HepG2 (cell line): Measurements from ENCODE around the gene PGPEP1. TPM values are rescaled to one million over a fixed set of nuclear protein-coding genes. Genes with fewer than 3 reads are reported as not detected.
A peak's percentile ranks its signal among the peaks of the same experiment; 100 is the strongest.

Experiments used
- ATM ChIP-seq: fragments of 450-650 bp; IDR thresholded peaks from 2 replicates; pipeline ENCODE4 v1.7.1; 2017; ENCODE audit warnings: mild to moderate bottlenecking, borderline replicate concordance
- EED ChIP-seq: sonication (generic); formaldehyde crosslinking; IDR thresholded peaks from 2 replicates; pipeline ENCODE4 v1.5.0; 2020; ENCODE audit warnings: mild to moderate bottlenecking, missing genetic modification reagents
- EP300 ChIP-seq, 3 experiments: sonication (generic) in 1 of 3; formaldehyde crosslinking in 1 of 3; IDR thresholded peaks; 2 replicates each; pipeline versions ENCODE4 v1.5.1 to v1.6.1; 2011 to 2020; ENCODE audit warnings: low read depth in 2 of 3, low read length in 2 of 3, borderline replicate concordance in 1 of 3, improper control_type of control experiment in 1 of 3, mild to moderate bottlenecking in 1 of 3, missing genetic modification reagents in 1 of 3, moderate library complexity in 1 of 3
- GATAD2A ChIP-seq: IDR thresholded peaks from 2 replicates; pipeline ENCODE4 v1.6.1; 2016
- MLLT10 ChIP-seq: sonication (generic); formaldehyde crosslinking; IDR thresholded peaks from 2 replicates; pipeline ENCODE4 v1.4.0; 2020; ENCODE audit warnings: missing genetic modification reagents
- NFE2L1 ChIP-seq: sonication (generic); formaldehyde crosslinking; IDR thresholded peaks from 2 replicates; pipeline ENCODE4 v1.4.0; 2020; ENCODE audit warnings: missing genetic modification reagents, mild to moderate bottlenecking, borderline replicate concordance
- NFE2L2 ChIP-seq: fragments of 150-350 bp; IDR thresholded peaks from 2 replicates; pipeline ENCODE4 v1.6.1; 2014; ENCODE audit warnings: low read length
- PAX8 ChIP-seq: sonication (generic); formaldehyde crosslinking; IDR thresholded peaks from 2 replicates; pipeline ENCODE4 v1.8.0; 2022; ENCODE audit warnings: mild to moderate bottlenecking, missing genetic modification reagents, borderline replicate concordance
- PTBP1 ChIP-seq: fragments of 200-400 bp; formaldehyde crosslinking; IDR thresholded peaks from 2 replicates; pipeline ENCODE4 v1.6.1; 2018; ENCODE audit warnings: low read length, low read depth; ENCODE audit not compliant: poor library complexity, severe bottlenecking
- RFXANK ChIP-seq: IDR thresholded peaks from 2 replicates; pipeline ENCODE4 v1.6.1; 2016
- SIN3A ChIP-seq: IDR thresholded peaks from 2 replicates; pipeline ENCODE4 v1.6.1; 2011; ENCODE audit warnings: low read depth, mild to moderate bottlenecking, control low read depth, low read length, borderline replicate concordance
- SOX13 ChIP-seq, 3 experiments: fragments of 450-650 bp in 1 of 3; sonication (generic) in 1 of 3; formaldehyde crosslinking in 1 of 3; IDR thresholded peaks in 2 of 3; conservative IDR thresholded peaks in 1 of 3; 2 replicates each; pipeline versions ENCODE4 v1.5.0 to v1.6.1; 2016 to 2020; ENCODE audit warnings: antibody characterized with exemption in 1 of 3, mild to moderate bottlenecking in 1 of 3, missing compliant biosample characterization in 1 of 3, missing genetic modification reagents in 1 of 3, moderate library complexity in 1 of 3
- TARDBP ChIP-seq: sonication (generic); formaldehyde crosslinking; IDR thresholded peaks from 2 replicates; pipeline ENCODE4 v1.8.0; 2022; ENCODE audit warnings: mild to moderate bottlenecking, missing genetic modification reagents
- TCF12 ChIP-seq, 2 experiments: fragments of 450-650 bp in 1 of 2; sonication (generic) in 1 of 2; formaldehyde crosslinking in 1 of 2; IDR thresholded peaks; 2 replicates each; pipeline versions ENCODE4 v1.6.1 to v1.8.0; 2017 to 2022; ENCODE audit warnings: antibody characterized with exemption in 1 of 2, mild to moderate bottlenecking in 1 of 2, missing genetic modification reagents in 1 of 2, moderate library complexity in 1 of 2
- ZMYM3 ChIP-seq: sonication (generic); formaldehyde crosslinking; IDR thresholded peaks from 2 replicates; pipeline ENCODE4 v1.5.1; 2020; ENCODE audit warnings: mild to moderate bottlenecking, missing genetic modification reagents
- ZNF251 ChIP-seq: sonication (generic); formaldehyde crosslinking; IDR thresholded peaks from 2 replicates; pipeline ENCODE4 v1.9.0; 2021; ENCODE audit warnings: mild to moderate bottlenecking, missing genetic modification reagents
- ZNF333 ChIP-seq: sonication (generic); formaldehyde crosslinking; IDR thresholded peaks from 2 replicates; pipeline ENCODE4 v1.4.0; 2020; ENCODE audit warnings: mild to moderate bottlenecking, missing genetic modification reagents, borderline replicate concordance
- ZNF564 ChIP-seq: sonication (generic); formaldehyde crosslinking; IDR thresholded peaks from 2 replicates; pipeline ENCODE4 v1.8.1; 2023; ENCODE audit warnings: mild to moderate bottlenecking, missing genetic modification reagents
- ZNF749 ChIP-seq: sonication (generic); formaldehyde crosslinking; IDR thresholded peaks from 2 replicates; pipeline ENCODE4 v1.8.0; 2022; ENCODE audit warnings: mild to moderate bottlenecking, missing genetic modification reagents, moderate library complexity, borderline replicate concordance
- ZSCAN31 ChIP-seq: sonication (generic); formaldehyde crosslinking; IDR thresholded peaks from 2 replicates; pipeline ENCODE4 v1.5.0; 2020; ENCODE audit warnings: low read depth, mild to moderate bottlenecking, missing genetic modification reagents
- polyA plus RNA-seq, 8 experiments: library from polyadenylated mRNA; depleted of rRNA in 3 of 8; stranded (reverse) in 7 of 8; unstranded in 1 of 8; fragments of >200 nt; fragmentation: Illumina TruSeq in 4 of 8; extraction: Trizol in 4 of 8; gene quantifications; 2 replicates each; pipeline versions ENCODE4 v1.2.1 to v1.2.3, GENCODE V29; 2011 to 2016; ENCODE audit warnings: low read depth in 4 of 8, missing spikeins in 1 of 8, mixed read lengths in 1 of 8; ENCODE audit not compliant: insufficient read depth in 1 of 8
- total RNA-seq, 5 experiments: library from RNA; depleted of rRNA; stranded (reverse); fragments of >200 nt; fragmentation: Illumina TruSeq; extraction: Trizol; gene quantifications; 2 replicates each; pipeline ENCODE4 v1.2.3, GENCODE V29; 2016; ENCODE audit warnings: low read depth in 1 of 5
- TF ChIP-seq, protein P1 (sequence below): sonication (generic); formaldehyde crosslinking; IDR thresholded peaks from 2 replicates; pipeline ENCODE4 v1.4.0; 2020; ENCODE audit warnings: mild to moderate bottlenecking, missing genetic modification reagents
- TF ChIP-seq, protein P2 (sequence below): sonication (generic); formaldehyde crosslinking; IDR thresholded peaks from 2 replicates; pipeline ENCODE4 v1.4.0; 2020; ENCODE audit warnings: missing genetic modification reagents
- TF ChIP-seq, protein P3 (sequence below): sonication (generic); formaldehyde crosslinking; IDR thresholded peaks from 2 replicates; pipeline ENCODE4; 2020; ENCODE audit warnings: missing genetic modification reagents, mild to moderate bottlenecking, borderline replicate concordance

The PGPEP1 gene
- total and polyA plus RNA-seq, 2 of the 13 experiments (the other 11 are each of a cell fraction or from before 2014, with no cell fraction given), result 53.1 to 56.6 TPM

DNA sequence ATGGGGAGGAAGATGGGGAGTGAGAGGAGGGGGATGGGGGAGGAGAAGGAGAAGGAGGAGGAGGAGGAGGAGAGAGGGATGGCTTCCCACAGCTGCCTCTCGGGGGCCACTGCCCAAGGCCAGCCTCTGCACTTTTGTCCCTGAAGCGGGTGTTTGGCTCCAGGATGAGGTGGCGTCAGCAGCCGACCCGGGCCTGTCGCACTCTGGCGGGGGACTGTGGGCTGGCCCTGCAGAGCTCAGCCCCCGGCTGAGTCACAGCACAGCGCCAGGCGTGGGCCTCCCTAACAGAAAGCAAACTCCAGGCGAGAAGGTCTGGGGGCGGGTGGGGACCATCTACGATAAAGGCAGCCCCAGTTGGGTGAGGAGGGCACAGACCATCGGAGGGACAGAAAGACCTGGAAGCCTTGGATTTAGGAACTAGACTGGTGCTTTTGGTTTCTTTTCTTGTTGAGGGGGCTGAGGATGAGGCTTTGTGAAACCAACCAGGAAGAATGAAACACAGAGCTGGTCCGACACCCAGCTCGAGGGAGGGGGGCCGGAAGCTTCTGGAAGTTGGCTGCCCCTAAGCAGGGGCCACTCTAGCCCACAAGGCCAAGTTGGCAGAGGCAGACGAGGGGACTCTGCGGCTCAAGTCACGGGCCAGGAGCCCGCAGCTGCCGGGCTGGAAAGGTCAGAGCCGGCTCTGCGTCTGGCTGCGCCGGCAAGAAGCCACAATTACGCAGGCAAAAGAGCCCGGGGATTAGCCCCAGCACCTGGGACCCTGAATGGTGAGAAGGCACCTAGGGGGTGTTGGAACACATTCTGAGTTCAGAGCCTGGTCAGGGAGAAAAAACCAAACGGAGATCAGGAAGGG, 35.7 kb upstream of the PGPEP1 start (continued):
- TF ChIP-seq, protein P1, sequence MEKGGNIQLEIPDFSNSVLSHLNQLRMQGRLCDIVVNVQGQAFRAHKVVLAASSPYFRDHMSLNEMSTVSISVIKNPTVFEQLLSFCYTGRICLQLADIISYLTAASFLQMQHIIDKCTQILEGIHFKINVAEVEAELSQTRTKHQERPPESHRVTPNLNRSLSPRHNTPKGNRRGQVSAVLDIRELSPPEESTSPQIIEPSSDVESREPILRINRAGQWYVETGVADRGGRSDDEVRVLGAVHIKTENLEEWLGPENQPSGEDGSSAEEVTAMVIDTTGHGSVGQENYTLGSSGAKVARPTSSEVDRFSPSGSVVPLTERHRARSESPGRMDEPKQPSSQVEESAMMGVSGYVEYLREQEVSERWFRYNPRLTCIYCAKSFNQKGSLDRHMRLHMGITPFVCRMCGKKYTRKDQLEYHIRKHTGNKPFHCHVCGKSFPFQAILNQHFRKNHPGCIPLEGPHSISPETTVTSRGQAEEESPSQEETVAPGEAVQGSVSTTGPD, result no peak
- TF ChIP-seq RFXANK (CRISPR knock-in tag) (no peak), ZNF749 (no peak), TARDBP (CRISPR knock-in tag) (peak; percentile 79; the same call in 1 of the 2 replicates), ZNF564 (CRISPR knock-in tag) (peak; percentile 84), EED (CRISPR knock-in tag) (no peak; the same call in 1 of the 2 replicates), SIN3A (peak; percentile 69; the same call in 1 of the 2 replicates), MLLT10 (no peak), NFE2L1 (CRISPR knock-in tag) (no peak), ZNF333 (CRISPR knock-in tag) (no peak), SOX13 (IDR thresholded peaks at IDR 0.05) (no peak), SOX13 (CRISPR knock-in tag; conservative IDR thresholded peaks at IDR 0.05 in 1 of 2, IDR thresholded peaks at IDR 0.05 in 1 of 2) (peak in 1 of 2 experiments; percentile 13; a peak in 2 of 4 replicates), PAX8 (0 out of 2 replicates have a peak, but pooled peaks have one; percentile 85), NFE2L2 (no peak), ZSCAN31 (peak; percentile 73; the same call in 1 of the 2 replicates), EP300 (IDR thresholded peaks at IDR 0.05; ENCODE audit: low read depth in 2 of 2, low read length in 2 of 2) (peak in 1 of 2 experiments; percentile 35; a peak in 1 of 4 replicates), EP300 (CRISPR knock-in tag; IDR thresholded peaks at IDR 0.05; ENCODE audit: borderline replicate concordance) (no peak), ZMYM3 (CRISPR knock-in tag) (peak; percentile 91), ZNF251 (CRISPR knock-in tag) (no peak), PTBP1 (no peak), GATAD2A (peak; percentile 71), ATM (no peak), TCF12 (IDR thresholded peaks at IDR 0.05) (no peak), TCF12 (CRISPR knock-in tag; IDR thresholded peaks at IDR 0.05) (peak; percentile 88)
- TF ChIP-seq, protein P2, sequence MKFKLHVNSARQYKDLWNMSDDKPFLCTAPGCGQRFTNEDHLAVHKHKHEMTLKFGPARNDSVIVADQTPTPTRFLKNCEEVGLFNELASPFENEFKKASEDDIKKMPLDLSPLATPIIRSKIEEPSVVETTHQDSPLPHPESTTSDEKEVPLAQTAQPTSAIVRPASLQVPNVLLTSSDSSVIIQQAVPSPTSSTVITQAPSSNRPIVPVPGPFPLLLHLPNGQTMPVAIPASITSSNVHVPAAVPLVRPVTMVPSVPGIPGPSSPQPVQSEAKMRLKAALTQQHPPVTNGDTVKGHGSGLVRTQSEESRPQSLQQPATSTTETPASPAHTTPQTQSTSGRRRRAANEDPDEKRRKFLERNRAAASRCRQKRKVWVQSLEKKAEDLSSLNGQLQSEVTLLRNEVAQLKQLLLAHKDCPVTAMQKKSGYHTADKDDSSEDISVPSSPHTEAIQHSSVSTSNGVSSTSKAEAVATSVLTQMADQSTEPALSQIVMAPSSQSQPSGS, result peak; percentile 64; the same call in 1 of the 2 replicates
- TF ChIP-seq, protein P3, sequence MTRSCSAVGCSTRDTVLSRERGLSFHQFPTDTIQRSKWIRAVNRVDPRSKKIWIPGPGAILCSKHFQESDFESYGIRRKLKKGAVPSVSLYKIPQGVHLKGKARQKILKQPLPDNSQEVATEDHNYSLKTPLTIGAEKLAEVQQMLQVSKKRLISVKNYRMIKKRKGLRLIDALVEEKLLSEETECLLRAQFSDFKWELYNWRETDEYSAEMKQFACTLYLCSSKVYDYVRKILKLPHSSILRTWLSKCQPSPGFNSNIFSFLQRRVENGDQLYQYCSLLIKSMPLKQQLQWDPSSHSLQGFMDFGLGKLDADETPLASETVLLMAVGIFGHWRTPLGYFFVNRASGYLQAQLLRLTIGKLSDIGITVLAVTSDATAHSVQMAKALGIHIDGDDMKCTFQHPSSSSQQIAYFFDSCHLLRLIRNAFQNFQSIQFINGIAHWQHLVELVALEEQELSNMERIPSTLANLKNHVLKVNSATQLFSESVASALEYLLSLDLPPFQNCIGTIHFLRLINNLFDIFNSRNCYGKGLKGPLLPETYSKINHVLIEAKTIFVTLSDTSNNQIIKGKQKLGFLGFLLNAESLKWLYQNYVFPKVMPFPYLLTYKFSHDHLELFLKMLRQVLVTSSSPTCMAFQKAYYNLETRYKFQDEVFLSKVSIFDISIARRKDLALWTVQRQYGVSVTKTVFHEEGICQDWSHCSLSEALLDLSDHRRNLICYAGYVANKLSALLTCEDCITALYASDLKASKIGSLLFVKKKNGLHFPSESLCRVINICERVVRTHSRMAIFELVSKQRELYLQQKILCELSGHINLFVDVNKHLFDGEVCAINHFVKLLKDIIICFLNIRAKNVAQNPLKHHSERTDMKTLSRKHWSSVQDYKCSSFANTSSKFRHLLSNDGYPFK (CRISPR knock-in tag), result no peak
